Gastroesophageal sphincter (tissue), 4 donors: Measurements from ENCODE around the gene SIT1. TPM values are rescaled to one million over a fixed set of nuclear protein-coding genes. Genes with fewer than 3 reads are reported as not detected.

Experiments
- ATAC-seq: fragments of 150-250 bp; one replicate; pipeline ENCODE4 v1.9.1; 2016; ENCODE audit warnings: mild to moderate bottlenecking, moderate library complexity
- H3K27ac ChIP-seq, 4 donors: fragments of 200-600 bp; sonication (generic) in 3 of 4; 1 replicate in 3 of 4; 2 replicates in 1 of 4; pipeline ENCODE4 v1.5.1; 2016 to 2019
- H3K27me3 ChIP-seq: fragments of 200-600 bp; sonication (generic); one replicate; pipeline ENCODE4 v1.5.1; 2019
- H3K36me3 ChIP-seq, 2 donors: fragments of 200-600 bp; sonication (generic); one replicate each; pipeline ENCODE4 v1.5.1; 2019; ENCODE audit warnings: control low read depth in 1 of 2
- H3K4me1 ChIP-seq, 3 donors: fragments of 200-600 bp; sonication (generic); 1 replicate in 2 of 3; 2 replicates in 1 of 3; pipeline ENCODE4 v1.5.1; 2016 to 2019; ENCODE audit warnings: control low read depth in 2 of 3
- H3K4me3 ChIP-seq, 2 donors: fragments of 200-600 bp; sonication (generic); one replicate each; pipeline ENCODE4 v1.5.1; 2019; ENCODE audit warnings: mild to moderate bottlenecking in 1 of 2, moderate library complexity in 1 of 2
- H3K9me3 ChIP-seq, 3 donors: fragments of 200-600 bp; sonication (generic); one replicate each; pipeline ENCODE4 v1.5.1; 2017 to 2019; ENCODE audit warnings: control low read depth in 2 of 3
- CTCF ChIP-seq, 4 experiments: fragments of 200-600 bp in 2 of 4; fragments of 450-650 bp in 2 of 4; sonication (generic) in 1 of 4; IDR thresholded peaks; one replicate each; pipeline ENCODE4 v1.5.1; 2017 to 2019; ENCODE audit warnings: antibody characterized with exemption in 4 of 4, mild to moderate bottlenecking in 2 of 4, moderate library complexity in 2 of 4
- EP300 ChIP-seq: sonication (generic); formaldehyde crosslinking; IDR thresholded peaks from one replicate; pipeline ENCODE4 v1.6.1; 2017; ENCODE audit warnings: antibody characterized with exemption, mild to moderate bottlenecking
- POLR2A ChIP-seq, 2 donors: fragments of 450-650 bp; IDR thresholded peaks; one replicate each; pipeline ENCODE4 v1.6.1; 2017; ENCODE audit warnings: antibody characterized with exemption in 2 of 2, mild to moderate bottlenecking in 2 of 2, moderate library complexity in 1 of 2
- POLR2AphosphoS5 ChIP-seq: sonication (generic); formaldehyde crosslinking; IDR thresholded peaks from one replicate; pipeline ENCODE4 v1.6.1; 2017; ENCODE audit warnings: antibody characterized with exemption
- WGBS, 2 donors: methylation state at CpG; one replicate each; pipeline ENCODE4 v1.1.5; 2018; ENCODE audit warnings: low coverage in 1 of 2; 5-methylcytosine and 5-hydroxymethylcytosine counted together
- total RNA-seq, 4 donors: library from RNA; depleted of rRNA; stranded (reverse); fragments of >200 nt; gene quantifications; one replicate each; pipeline ENCODE4 v1.1.0, GENCODE V29; 2016

Gene SIT1
- total RNA-seq, 4 donors from 2014 or later, result 1.2 to 1.6 (median 1.6) TPM; not detected in 1

DNA sequence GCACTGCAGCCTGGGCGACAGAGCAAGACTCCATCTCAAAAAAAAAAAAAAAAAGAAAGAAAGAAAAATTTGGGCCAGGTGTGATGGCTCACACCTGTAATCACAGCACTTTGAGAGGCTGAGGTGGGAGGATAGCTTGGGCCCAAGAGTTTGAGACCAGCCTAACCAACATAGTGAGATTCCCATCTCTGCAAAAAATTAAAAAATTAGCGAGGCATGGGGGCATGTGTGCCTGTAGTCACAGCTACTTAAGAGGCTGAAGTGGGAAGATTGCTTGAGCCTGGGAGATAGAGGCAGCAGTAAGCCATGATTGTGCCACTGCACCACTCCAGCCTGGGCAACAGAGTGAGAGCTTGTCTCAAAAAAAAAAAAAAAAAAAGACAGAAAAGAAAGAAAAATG is 2.9 kb upstream of the SIT1 start:
- H3K27ac ChIP-seq, result no peak overlapping the region
- H3K27me3 ChIP-seq, result no peaks in the 10 kb centered on the region
- no peak overlapping the region for H3K4me3 ChIP-seq
- no peaks in the 10 kb centered on the region for H3K9me3 ChIP-seq
- no peak for ATAC-seq
- WGBS, 2 donors, result 80 to 83% methylated on average over 1 to 2 of the region's 2 CpGs
- H3K4me1 ChIP-seq, result peaks cover 0 to 25% (median 0%) of the 10 kb centered on the region in 3 donors
- TF ChIP-seq POLR2A (IDR thresholded peaks at IDR 0.05) (no peak), POLR2AphosphoS5 (no peak), CTCF (IDR thresholded peaks at IDR 0.05) (no peak), EP300 (no peak)
- no peaks in the 10 kb centered on the region for H3K36me3 ChIP-seq

GRCh38 chr9:35652829-35653209 is 2.1 kb upstream of the SIT1 start:
- no peak for ATAC-seq
- no peaks in the 10 kb centered on the region for H3K9me3 ChIP-seq
- peaks cover 0 to 28% (median 0%) of the 10 kb centered on the region in 3 donors for H3K4me1 ChIP-seq
- H3K27me3 ChIP-seq, result no peaks in the 10 kb centered on the region
- no peak for TF ChIP-seq CTCF (IDR thresholded peaks at IDR 0.05)
- TF ChIP-seq POLR2AphosphoS5, result no peak
- TF ChIP-seq POLR2A (IDR thresholded peaks at IDR 0.05), result no peak
- no peak for TF ChIP-seq EP300
- no peak overlapping the region for H3K27ac ChIP-seq
- 92 to 95% methylated on average over 6 to 8 of the region's 8 CpGs for WGBS, 2 donors
- H3K36me3 ChIP-seq, result no peaks in the 10 kb centered on the region
- no peak overlapping the region for H3K4me3 ChIP-seq

GRCh38 chr9:35651956-35652828 is 1.5 kb upstream of the SIT1 start:
- ATAC-seq, result no peak
- H3K4me3 ChIP-seq, result no peak overlapping the region
- H3K27me3 ChIP-seq, result no peaks in the 10 kb centered on the region
- 69 to 83% methylated on average over 3 of the region's 7 CpGs for WGBS, 2 donors
- TF ChIP-seq EP300, result no peak
- TF ChIP-seq POLR2AphosphoS5, result no peak
- no peak for TF ChIP-seq POLR2A (IDR thresholded peaks at IDR 0.05)
- no peak for TF ChIP-seq CTCF (IDR thresholded peaks at IDR 0.05)
- peaks cover 0 to 30% (median 2%) of the 10 kb centered on the region in 3 donors for H3K4me1 ChIP-seq
- no peaks in the 10 kb centered on the region for H3K36me3 ChIP-seq
- H3K9me3 ChIP-seq, result no peaks in the 10 kb centered on the region
- H3K27ac ChIP-seq, result no peak overlapping the region

DNA sequence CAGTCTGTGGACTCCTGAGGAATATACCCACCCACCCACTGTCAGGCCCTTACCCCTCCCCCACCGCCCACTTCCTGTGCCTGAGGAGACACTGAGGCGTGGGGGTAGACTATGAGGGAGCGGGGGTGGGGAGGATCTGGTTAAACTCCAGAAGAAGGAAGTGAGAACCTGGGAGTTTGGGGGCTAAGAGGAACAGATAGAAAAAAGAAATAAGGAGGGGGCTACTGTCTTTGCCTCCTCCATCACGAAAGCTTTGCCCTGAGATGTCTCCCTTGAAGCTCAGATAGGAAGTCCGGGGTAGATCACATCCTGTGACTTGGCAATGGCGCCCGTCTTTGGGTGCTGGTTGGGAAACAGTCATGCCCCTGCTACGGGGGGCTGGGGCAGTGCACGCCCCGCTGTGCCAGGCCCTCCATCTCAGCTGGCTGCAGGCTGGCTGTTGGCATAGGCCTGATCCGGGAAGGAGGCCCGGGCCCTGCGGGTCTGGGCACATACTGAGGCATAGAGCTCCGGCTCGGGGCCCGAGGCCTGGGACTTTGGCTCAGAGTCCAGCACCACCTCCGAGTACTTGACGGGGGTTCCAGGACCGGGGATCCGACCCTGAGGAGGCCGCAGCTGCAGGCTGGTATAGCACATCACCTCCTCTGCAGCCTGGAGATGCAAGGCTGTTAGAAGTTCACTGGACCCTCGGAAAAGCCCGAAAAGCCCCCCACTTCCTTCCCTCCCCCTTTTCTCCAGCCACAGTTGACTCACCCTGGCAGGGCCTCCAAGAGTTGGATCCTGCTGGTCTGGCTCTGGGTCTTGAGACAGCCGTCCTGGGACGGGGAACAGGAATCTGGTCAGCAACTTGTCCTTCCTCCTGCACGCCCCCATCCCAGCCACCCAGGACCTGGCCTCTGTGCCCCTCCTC is 1.0 kb downstream of the SIT1 start:
- no peak for ATAC-seq
- no peak for TF ChIP-seq POLR2AphosphoS5
- no peak for TF ChIP-seq EP300
- TF ChIP-seq CTCF (IDR thresholded peaks at IDR 0.05), result no peak
- TF ChIP-seq POLR2A (IDR thresholded peaks at IDR 0.05), result no peak
- 38 to 80% methylated on average over 1 to 6 of the region's 26 CpGs for WGBS, 2 donors
- Histone ChIP-seq H3K4me3 (peak overlapping the region in 1 of 2 donors; percentile 10), H3K4me1 (peaks cover 0 to 33% (median 7%) of the 10 kb centered on the region in 3 donors), H3K9me3 (no peaks in the 10 kb centered on the region), H3K36me3 (no peaks in the 10 kb centered on the region), H3K27me3 (no peaks in the 10 kb centered on the region), H3K27ac (peak overlapping the region in 1 of 4 donors; percentile 43)
